ENCODE data around the gene SHROOM2. TPM values are rescaled to one million over a fixed set of nuclear protein-coding genes. Genes with fewer than 3 reads are reported as not detected.

The SHROOM2 gene
- total RNA-seq, 1 experiment from 2014 or later: 13.9 TPM

DNA sequence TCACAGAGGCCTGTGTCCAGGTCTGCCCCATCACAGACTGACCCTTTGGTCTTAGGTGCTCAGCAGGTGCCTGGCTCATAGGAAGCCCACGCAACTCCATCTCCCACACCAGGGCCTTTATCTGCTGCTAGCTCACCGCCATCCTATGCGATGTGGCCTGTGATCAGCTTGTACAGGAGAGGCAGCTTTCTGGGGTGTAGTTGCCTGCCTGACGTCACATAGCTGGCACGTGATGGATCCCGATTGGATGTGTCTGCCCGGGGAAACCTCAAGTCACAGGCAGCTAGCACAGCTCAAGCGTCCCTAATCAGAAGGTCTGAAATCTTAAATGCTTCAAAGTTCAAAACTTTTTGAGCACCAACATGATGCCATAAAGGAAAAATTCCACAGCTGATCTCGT lies 139.8 kb downstream of the SHROOM2 start:
- H4K8ac ChIP-seq (replicated peaks; ENCODE audit: insufficient read length, low read depth, low read length): no peak overlapping the region
- no peak overlapping the region for H2BK20ac ChIP-seq (ENCODE audit: low read depth, low read length, poor library complexity, severe bottlenecking)
- no peak overlapping the region for H2BK5ac ChIP-seq (ENCODE audit: insufficient read length, low read length)
- no peak overlapping the region for H2AFZ ChIP-seq (ENCODE audit: low read length)
- H3K27ac Mint-ChIP-seq: peak overlapping the region in 1 of 3 experiments; percentile 62; a peak in 1 of 7 replicates
- no peaks in the 10 kb centered on the region for H3K27me3 Mint-ChIP-seq (ENCODE audit: low read depth)
- peaks cover 10 to 17% (median 15%) of the 10 kb centered on the region in 3 experiments; a peak in 6 of 7 replicates for H3K36me3 Mint-ChIP-seq (ENCODE audit: insufficient read depth in 1 of 3, low read depth in 3 of 3)
- no peak overlapping the region for H2BK12ac ChIP-seq (ENCODE audit: insufficient read length, low read depth, low read length)
- DNase-seq: no peak
- no peak overlapping the region for H3K9ac ChIP-seq (ENCODE audit: extremely low read depth, insufficient read length, low read length)
- WGBS (ENCODE audit: extremely low coverage, insufficient read length, low lambda C conversion rate): no CpG with 5 or more reads among the region's 9 CpGs
- peaks cover 19 to 45% of the 10 kb centered on the region in 2 experiments for H3K9me3 Mint-ChIP-seq
- H3K9me3 ChIP-seq (ENCODE audit: control insufficient read depth, low read depth, low read length): no peaks in the 10 kb centered on the region
- H3K27me3 ChIP-seq (ENCODE audit: insufficient read depth, low read length): no peaks in the 10 kb centered on the region
- H3K56ac ChIP-seq (ENCODE audit: insufficient read length, low read depth, low read length): no peak overlapping the region
- no peak overlapping the region for H3K23ac ChIP-seq (ENCODE audit: insufficient read length, low read depth, low read length)
- peaks cover 7% of the 10 kb centered on the region for H3K23me2 ChIP-seq (ENCODE audit: insufficient read length, low read depth, low read length, poor library complexity, severe bottlenecking)
- H2BK120ac ChIP-seq (ENCODE audit: low read depth, low read length, poor library complexity, severe bottlenecking): no peak overlapping the region
- no peak overlapping the region for H4K5ac ChIP-seq (ENCODE audit: insufficient read length, low read depth, low read length)
- H3K4me1 Mint-ChIP-seq: peaks cover 45 to 47% of the 10 kb centered on the region in 2 experiments
- no peak overlapping the region for H3T11ph ChIP-seq (ENCODE audit: low read length)
- H3K4me1 ChIP-seq (ENCODE audit: insufficient read depth, low read length): peaks cover 17% of the 10 kb centered on the region; the same call in 1 of the 2 replicates
- H2BK15ac ChIP-seq (ENCODE audit: low read depth, low read length): no peak overlapping the region
- no peaks in the 10 kb centered on the region for H3K79me1 ChIP-seq (ENCODE audit: insufficient read depth, low read depth, low read length, poor library complexity, severe bottlenecking)
- H4K91ac ChIP-seq (ENCODE audit: insufficient read length, low read depth, low read length): no peak overlapping the region
- H3K4me3 Mint-ChIP-seq: no peak overlapping the region
- H3K14ac ChIP-seq (ENCODE audit: insufficient read depth, low read length): no peak overlapping the region
- no peaks in the 10 kb centered on the region for H4K20me1 ChIP-seq (ENCODE audit: control insufficient read depth, insufficient read depth, insufficient read length)
- no peak overlapping the region for H3K27ac ChIP-seq (ENCODE audit: insufficient read length, low read depth, low read length)
- H3K4me2 ChIP-seq (ENCODE audit: insufficient read depth, insufficient read length, low read length): no peak overlapping the region
- no peak overlapping the region for H2AK5ac ChIP-seq (ENCODE audit: insufficient read length, low read length)
- H3K18ac ChIP-seq (ENCODE audit: insufficient read length, low read depth, low read length): no peak overlapping the region
- TF ChIP-seq, protein P1, sequence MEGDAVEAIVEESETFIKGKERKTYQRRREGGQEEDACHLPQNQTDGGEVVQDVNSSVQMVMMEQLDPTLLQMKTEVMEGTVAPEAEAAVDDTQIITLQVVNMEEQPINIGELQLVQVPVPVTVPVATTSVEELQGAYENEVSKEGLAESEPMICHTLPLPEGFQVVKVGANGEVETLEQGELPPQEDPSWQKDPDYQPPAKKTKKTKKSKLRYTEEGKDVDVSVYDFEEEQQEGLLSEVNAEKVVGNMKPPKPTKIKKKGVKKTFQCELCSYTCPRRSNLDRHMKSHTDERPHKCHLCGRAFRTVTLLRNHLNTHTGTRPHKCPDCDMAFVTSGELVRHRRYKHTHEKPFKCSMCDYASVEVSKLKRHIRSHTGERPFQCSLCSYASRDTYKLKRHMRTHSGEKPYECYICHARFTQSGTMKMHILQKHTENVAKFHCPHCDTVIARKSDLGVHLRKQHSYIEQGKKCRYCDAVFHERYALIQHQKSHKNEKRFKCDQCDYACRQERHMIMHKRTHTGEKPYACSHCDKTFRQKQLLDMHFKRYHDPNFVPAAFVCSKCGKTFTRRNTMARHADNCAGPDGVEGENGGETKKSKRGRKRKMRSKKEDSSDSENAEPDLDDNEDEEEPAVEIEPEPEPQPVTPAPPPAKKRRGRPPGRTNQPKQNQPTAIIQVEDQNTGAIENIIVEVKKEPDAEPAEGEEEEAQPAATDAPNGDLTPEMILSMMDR (conservative IDR thresholded peaks at IDR 0.05): no peak
- no peak overlapping the region for H3K4ac ChIP-seq (ENCODE audit: low read depth, low read length)
- no peaks in the 10 kb centered on the region; the same call in 1 of the 2 replicates for H3K79me2 ChIP-seq (ENCODE audit: insufficient read depth, low read length)
